HL-60 (cell line): ENCODE results near the gene LRRTM4.

Experiments used
- GABPA ChIP-seq: IDR thresholded peaks from 2 replicates; pipeline ENCODE4 v1.6.1; 2012; ENCODE audit warnings: low read depth
- POLR2AphosphoS5 ChIP-seq: IDR thresholded peaks from 2 replicates; pipeline ENCODE4 v1.6.1; 2012; ENCODE audit warnings: low read depth
- TF ChIP-seq, protein P1 (sequence below): IDR thresholded peaks from one replicate; pipeline ENCODE4 v1.5.1; 2011; ENCODE audit warnings: low read length, control low read depth, inconsistent platforms; ENCODE audit not compliant: insufficient read depth
- TF ChIP-seq, protein P2 (sequence below): IDR thresholded peaks from 2 replicates; pipeline ENCODE4 v1.6.1; 2012; ENCODE audit warnings: low read depth; ENCODE audit not compliant: insufficient replicate concordance

DNA sequence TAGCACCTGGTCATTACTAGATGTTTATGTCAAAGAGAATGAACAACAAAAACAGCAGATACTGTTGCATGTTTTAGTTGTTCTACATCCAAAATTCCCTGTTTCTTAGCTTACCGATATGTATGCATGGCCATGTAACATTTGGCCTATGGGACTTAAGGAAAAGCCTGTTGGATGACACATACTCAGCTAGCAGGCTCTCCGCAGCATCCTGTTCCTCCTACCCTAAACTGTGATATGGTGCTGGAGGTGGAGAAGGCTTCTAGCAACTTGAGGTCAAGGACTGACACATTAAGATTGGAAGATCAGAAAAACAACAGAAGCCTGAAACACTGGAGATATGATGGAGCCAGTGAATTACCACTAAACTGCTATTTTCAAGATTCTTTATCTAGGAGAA is 537.8 kb downstream of the LRRTM4 start:
- TF ChIP-seq, protein P1, sequence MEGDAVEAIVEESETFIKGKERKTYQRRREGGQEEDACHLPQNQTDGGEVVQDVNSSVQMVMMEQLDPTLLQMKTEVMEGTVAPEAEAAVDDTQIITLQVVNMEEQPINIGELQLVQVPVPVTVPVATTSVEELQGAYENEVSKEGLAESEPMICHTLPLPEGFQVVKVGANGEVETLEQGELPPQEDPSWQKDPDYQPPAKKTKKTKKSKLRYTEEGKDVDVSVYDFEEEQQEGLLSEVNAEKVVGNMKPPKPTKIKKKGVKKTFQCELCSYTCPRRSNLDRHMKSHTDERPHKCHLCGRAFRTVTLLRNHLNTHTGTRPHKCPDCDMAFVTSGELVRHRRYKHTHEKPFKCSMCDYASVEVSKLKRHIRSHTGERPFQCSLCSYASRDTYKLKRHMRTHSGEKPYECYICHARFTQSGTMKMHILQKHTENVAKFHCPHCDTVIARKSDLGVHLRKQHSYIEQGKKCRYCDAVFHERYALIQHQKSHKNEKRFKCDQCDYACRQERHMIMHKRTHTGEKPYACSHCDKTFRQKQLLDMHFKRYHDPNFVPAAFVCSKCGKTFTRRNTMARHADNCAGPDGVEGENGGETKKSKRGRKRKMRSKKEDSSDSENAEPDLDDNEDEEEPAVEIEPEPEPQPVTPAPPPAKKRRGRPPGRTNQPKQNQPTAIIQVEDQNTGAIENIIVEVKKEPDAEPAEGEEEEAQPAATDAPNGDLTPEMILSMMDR: no peak
- TF ChIP-seq, protein P2, sequence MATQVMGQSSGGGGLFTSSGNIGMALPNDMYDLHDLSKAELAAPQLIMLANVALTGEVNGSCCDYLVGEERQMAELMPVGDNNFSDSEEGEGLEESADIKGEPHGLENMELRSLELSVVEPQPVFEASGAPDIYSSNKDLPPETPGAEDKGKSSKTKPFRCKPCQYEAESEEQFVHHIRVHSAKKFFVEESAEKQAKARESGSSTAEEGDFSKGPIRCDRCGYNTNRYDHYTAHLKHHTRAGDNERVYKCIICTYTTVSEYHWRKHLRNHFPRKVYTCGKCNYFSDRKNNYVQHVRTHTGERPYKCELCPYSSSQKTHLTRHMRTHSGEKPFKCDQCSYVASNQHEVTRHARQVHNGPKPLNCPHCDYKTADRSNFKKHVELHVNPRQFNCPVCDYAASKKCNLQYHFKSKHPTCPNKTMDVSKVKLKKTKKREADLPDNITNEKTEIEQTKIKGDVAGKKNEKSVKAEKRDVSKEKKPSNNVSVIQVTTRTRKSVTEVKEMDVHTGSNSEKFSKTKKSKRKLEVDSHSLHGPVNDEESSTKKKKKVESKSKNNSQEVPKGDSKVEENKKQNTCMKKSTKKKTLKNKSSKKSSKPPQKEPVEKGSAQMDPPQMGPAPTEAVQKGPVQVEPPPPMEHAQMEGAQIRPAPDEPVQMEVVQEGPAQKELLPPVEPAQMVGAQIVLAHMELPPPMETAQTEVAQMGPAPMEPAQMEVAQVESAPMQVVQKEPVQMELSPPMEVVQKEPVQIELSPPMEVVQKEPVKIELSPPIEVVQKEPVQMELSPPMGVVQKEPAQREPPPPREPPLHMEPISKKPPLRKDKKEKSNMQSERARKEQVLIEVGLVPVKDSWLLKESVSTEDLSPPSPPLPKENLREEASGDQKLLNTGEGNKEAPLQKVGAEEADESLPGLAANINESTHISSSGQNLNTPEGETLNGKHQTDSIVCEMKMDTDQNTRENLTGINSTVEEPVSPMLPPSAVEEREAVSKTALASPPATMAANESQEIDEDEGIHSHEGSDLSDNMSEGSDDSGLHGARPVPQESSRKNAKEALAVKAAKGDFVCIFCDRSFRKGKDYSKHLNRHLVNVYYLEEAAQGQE: no peak
- TF ChIP-seq POLR2AphosphoS5 (no peak), GABPA (no peak)
